Astrocyte of the cerebellum (primary cell): ENCODE measurements around the gene GRHL1.

Source experiments
- DNase-seq: peaks from one replicate; pipeline ENCODE4 v3.0.0-alpha.2; 2011; ENCODE audit warnings: low read depth
- H3K4me3 ChIP-seq: 2 replicates; pipeline ENCODE4 v1.5.1; 2011; ENCODE audit warnings: mild to moderate bottlenecking, low read depth, low read length, moderate library complexity
- CTCF ChIP-seq: IDR thresholded peaks from 2 replicates; pipeline ENCODE4 v1.5.1; 2012; ENCODE audit warnings: low read length, low read depth, moderate library complexity, mild to moderate bottlenecking; ENCODE audit errors: missing control alignments
- in situ Hi-C: cut with HindIII; loops from 2 replicates; pipeline ENCODE4 v1.10.0; 2017; ENCODE audit warnings: low sequenced_read_pairs

Gene GRHL1

GRCh38 chr2:9948721-9949120 is 2.8 kb upstream of the GRHL1 start:
- TF ChIP-seq CTCF: no peak
- no peak overlapping the region for H3K4me3 ChIP-seq
- no peak for DNase-seq
- in situ Hi-C loops: no loop called here

- no peak overlapping the region for H3K4me3 ChIP-seq
- no peak for TF ChIP-seq CTCF
- no peak for DNase-seq
- in situ Hi-C loops: no loop called here
These were observed 2.1 kb upstream of the GRHL1 start for GRCh38 chr2:9949239-9949991.

GRCh38 chr2:9949992-9950520 is 1.4 kb upstream of the GRHL1 start:
- TF ChIP-seq CTCF: no peak
- DNase-seq: no peak
- no peak overlapping the region for H3K4me3 ChIP-seq
- in situ Hi-C loops: no loop called here

GRCh38 chr2:9950521-9951271 is 797 bp upstream of the GRHL1 start:
- in situ Hi-C loops: no loop called here
- H3K4me3 ChIP-seq: peak overlapping the region; percentile 42
- TF ChIP-seq CTCF: no peak
- no peak for DNase-seq

GRCh38 chr2:9951272-9951521 is 296 bp upstream of the GRHL1 start:
- peak overlapping the region; percentile 42 for H3K4me3 ChIP-seq
- no peak for DNase-seq
- in situ Hi-C loops: no loop called here
- no peak for TF ChIP-seq CTCF

- TF ChIP-seq CTCF: no peak
- no peak for DNase-seq
- in situ Hi-C loops: no loop called here
- H3K4me3 ChIP-seq: peak overlapping the region; percentile 47
These were observed 819 bp downstream of the GRHL1 start for GRCh38 chr2:9952286-9952737.
